ENCODE measurements around the gene PGAP3. TPM values are rescaled to one million over a fixed set of nuclear protein-coding genes. Genes with fewer than 3 reads are reported as not detected.

PGAP3 gene
- total RNA-seq, 1 donor from 2014 or later, result 10.7 TPM

DNA sequence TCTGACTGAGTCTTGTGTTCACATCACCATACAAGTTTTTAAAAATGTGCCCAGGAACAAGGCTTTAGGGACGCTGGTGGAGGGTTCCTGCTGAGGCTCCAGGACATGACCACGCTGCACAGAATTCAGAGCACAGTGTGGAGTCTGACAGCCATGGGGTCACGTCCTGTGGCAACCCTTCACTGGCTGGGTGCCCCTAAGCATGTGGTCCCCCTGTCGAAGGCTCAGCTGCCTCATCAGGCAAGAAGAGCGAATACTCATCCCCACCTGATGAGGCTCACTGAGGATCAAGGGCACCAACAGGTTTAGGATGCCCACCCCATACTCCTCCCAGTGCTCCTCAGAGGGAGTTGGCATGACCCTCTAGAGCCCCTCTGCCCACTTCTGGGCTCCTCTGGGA, 13.7 kb downstream of the PGAP3 start:
- no peak overlapping the region for H3K4me3 ChIP-seq
- H3K27me3 ChIP-seq (ENCODE audit: low read depth), result peaks cover 9% of the 10 kb centered on the region
- H3K36me3 ChIP-seq, result no peaks in the 10 kb centered on the region
- intact Hi-C loops (cut with micrococcal nuclease), result no loop called here
- no peak for DNase-seq
- TF ChIP-seq, protein P1, sequence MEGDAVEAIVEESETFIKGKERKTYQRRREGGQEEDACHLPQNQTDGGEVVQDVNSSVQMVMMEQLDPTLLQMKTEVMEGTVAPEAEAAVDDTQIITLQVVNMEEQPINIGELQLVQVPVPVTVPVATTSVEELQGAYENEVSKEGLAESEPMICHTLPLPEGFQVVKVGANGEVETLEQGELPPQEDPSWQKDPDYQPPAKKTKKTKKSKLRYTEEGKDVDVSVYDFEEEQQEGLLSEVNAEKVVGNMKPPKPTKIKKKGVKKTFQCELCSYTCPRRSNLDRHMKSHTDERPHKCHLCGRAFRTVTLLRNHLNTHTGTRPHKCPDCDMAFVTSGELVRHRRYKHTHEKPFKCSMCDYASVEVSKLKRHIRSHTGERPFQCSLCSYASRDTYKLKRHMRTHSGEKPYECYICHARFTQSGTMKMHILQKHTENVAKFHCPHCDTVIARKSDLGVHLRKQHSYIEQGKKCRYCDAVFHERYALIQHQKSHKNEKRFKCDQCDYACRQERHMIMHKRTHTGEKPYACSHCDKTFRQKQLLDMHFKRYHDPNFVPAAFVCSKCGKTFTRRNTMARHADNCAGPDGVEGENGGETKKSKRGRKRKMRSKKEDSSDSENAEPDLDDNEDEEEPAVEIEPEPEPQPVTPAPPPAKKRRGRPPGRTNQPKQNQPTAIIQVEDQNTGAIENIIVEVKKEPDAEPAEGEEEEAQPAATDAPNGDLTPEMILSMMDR (IDR thresholded peaks at IDR 0.05; ENCODE audit: borderline replicate concordance), result no peak
- H3K4me1 ChIP-seq, result peaks cover 87% of the 10 kb centered on the region
- peak overlapping the region; percentile 92 for H3K27ac ChIP-seq (replicated peaks)
- H3K9me3 ChIP-seq (replicated peaks), result no peaks in the 10 kb centered on the region

DNA sequence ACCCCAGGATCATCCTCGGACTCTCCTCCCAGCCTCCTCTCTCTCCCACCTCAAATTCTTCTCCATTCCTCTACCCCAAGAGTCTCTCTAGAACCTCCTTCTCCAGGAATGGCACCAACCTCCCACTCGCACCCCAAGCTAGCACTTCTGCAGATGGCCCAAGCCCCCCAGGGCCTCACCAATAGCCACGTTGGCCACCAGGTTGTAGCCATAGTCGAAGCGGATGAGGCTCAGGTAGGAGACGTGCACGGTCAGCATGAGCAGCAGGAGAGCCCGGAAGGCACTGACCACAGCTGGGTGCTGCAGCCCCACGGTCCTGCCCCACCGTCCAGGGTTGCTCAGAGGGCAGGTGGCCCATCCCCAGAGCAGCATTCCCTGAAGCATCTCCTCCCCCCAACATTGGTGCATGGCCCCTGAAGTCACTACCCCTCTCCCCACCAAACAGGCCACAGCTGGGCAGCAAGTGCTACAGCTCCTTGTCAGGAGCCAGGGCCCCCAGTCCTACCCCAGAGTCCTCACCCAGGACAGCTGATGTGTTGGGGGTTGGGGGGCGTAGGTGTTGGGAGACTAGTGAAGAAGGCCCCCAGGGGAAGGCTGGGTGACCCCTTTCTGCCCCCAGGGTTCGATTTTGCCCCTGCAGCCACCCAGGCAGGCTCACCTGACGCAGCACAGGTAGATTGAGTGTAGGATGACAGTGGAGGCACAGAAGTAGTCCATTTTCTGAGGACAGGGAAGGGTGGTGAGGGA, 14.3 kb downstream of the PGAP3 start:
- Histone ChIP-seq H3K4me1 (peaks cover 87% of the 10 kb centered on the region), H3K9me3 (replicated peaks) (no peaks in the 10 kb centered on the region), H3K4me3 (no peak overlapping the region), H3K27me3 (ENCODE audit: low read depth) (peaks cover 15% of the 10 kb centered on the region), H3K36me3 (no peaks in the 10 kb centered on the region), H3K27ac (replicated peaks) (peak overlapping the region; percentile 16)
- intact Hi-C loops (cut with micrococcal nuclease), result no loop called here
- no peak for DNase-seq
- TF ChIP-seq, protein P1 (IDR thresholded peaks at IDR 0.05; ENCODE audit: borderline replicate concordance), result no peak

DNA sequence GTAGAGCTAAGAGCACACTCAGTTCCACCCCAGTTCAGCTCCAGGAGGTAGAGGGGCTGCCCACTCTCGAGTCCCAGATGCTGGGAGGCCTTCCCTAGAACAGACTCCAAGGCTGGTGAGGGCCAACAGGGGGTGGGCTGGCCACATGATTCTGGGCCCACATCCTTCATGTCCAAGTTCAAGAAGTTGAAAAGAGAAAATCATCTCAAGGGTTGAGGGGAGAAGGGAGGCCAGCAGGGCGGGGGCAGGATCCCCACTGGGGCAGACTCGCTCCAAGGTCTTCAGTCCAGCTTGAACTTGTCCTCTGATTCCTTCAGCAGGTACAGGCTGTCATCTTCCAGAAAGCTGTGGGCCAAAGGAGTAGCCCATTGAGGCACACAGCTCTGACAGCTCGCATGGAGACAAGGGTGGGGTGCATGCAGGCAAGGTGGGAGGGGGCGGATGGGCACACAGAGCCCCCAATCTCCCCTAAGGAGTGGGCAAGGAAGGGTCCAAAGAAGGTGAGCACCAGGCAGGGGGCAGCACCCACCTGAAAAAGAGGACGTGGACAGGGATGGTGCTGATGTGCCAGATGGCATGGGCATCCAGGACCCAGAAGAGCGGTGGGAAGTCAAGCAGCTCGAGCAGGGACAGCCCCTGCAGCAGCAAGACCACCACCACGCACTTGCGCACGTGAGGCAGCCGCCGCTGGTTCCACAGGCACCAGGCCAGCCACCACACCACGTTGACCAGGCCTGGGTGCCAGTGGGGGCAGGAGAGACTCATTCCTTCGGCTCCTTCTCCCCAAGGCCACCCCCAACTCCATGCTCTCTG, 15.1 kb downstream of the PGAP3 start:
- Histone ChIP-seq H3K36me3 (no peaks in the 10 kb centered on the region), H3K4me3 (no peak overlapping the region), H3K27me3 (ENCODE audit: low read depth) (peaks cover 22% of the 10 kb centered on the region), H3K4me1 (peaks cover 88% of the 10 kb centered on the region), H3K9me3 (replicated peaks) (no peaks in the 10 kb centered on the region), H3K27ac (replicated peaks) (peak overlapping the region; percentile 97)
- TF ChIP-seq, protein P1 (IDR thresholded peaks at IDR 0.05; ENCODE audit: borderline replicate concordance), result no peak
- DNase-seq, result no peak
- intact Hi-C loops (cut with micrococcal nuclease), result no loop called here

DNA sequence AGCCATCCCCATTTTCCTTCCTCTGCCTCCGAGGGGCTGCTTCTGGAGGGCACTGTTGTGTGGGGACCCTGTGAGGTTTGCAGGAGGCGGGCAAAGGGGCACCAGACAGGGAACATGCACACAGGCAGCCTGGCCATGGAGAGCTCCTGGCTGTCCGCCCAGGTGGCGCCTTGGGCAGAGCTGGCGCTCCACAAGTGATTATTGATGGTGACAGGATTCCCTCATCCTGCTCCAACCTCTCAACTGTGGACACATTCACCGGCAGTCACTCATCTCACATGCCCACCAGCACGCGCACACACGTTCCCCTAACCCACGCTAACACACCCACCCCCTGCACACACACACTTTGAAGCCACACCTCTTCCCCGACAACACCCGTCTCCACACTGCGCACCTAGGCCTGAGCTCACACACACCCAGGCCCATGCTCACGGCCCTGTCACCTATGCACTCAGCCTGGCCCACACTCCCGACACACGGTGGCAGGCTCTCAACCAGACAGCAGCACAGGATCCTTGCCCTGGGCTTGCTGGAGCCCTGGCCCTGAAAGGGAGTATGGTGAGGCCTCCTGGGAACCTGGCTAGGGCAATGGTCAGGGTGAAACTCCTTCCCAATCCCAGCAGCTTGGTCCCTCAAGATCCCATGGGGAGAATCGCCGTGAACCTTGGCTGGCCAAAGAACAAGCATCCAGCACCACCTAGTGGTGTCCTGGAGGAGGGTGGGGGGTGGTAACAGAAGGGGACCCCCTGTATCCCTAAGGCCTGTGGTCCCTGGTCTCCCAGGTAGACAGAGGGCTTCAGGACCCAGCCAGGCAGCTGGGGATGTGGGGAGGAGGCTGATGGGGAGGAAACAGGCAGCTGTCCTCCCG, 16.0 kb downstream of the PGAP3 start:
- TF ChIP-seq, protein P1 (IDR thresholded peaks at IDR 0.05; ENCODE audit: borderline replicate concordance), result peak; percentile 67
- Histone ChIP-seq H3K4me3 (no peak overlapping the region), H3K4me1 (peaks cover 90% of the 10 kb centered on the region), H3K27me3 (ENCODE audit: low read depth) (peaks cover 29% of the 10 kb centered on the region), H3K27ac (replicated peaks) (peak overlapping the region; percentile 97), H3K36me3 (no peaks in the 10 kb centered on the region), H3K9me3 (replicated peaks) (no peaks in the 10 kb centered on the region)
- intact Hi-C loops (cut with micrococcal nuclease), result no loop called here
- peak; percentile 69 for DNase-seq

DNA sequence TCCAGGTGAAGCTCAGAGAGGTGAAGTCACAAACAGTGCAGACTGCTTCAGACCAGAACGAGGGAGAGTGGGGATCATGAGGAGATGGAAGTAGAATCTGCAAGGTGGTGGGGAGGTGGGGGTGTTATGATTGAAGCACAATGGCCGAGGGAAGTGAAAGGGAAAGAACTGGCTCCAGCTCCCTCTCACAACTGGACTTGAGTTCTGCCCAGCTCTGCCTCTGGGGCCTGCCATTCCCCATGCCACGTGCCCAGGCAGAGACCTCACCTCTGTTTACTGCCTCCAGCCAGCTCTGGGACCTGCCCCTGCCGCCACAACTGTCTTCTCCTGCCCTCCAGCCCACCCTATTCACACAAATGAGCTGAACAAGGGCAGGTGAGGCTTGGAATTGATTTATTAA, 17.1 kb downstream of the PGAP3 start:
- H3K9me3 ChIP-seq (replicated peaks), result no peaks in the 10 kb centered on the region
- intact Hi-C loops (cut with micrococcal nuclease), result no loop called here
- peaks cover 41% of the 10 kb centered on the region for H3K27me3 ChIP-seq (ENCODE audit: low read depth)
- H3K36me3 ChIP-seq, result no peaks in the 10 kb centered on the region
- no peak overlapping the region for H3K4me3 ChIP-seq
- TF ChIP-seq, protein P1 (IDR thresholded peaks at IDR 0.05; ENCODE audit: borderline replicate concordance), result no peak
- no peak for DNase-seq
- peaks cover 90% of the 10 kb centered on the region for H3K4me1 ChIP-seq
- peak overlapping the region; percentile 97 for H3K27ac ChIP-seq (replicated peaks)
